ENCODE data around the gene USP7.
"Not testable (repeated sequence)": the region's sequence is repeated elsewhere in the genome, so short reads cannot be mapped to it uniquely, and the experiment has no call there.

USP7 gene

DNA sequence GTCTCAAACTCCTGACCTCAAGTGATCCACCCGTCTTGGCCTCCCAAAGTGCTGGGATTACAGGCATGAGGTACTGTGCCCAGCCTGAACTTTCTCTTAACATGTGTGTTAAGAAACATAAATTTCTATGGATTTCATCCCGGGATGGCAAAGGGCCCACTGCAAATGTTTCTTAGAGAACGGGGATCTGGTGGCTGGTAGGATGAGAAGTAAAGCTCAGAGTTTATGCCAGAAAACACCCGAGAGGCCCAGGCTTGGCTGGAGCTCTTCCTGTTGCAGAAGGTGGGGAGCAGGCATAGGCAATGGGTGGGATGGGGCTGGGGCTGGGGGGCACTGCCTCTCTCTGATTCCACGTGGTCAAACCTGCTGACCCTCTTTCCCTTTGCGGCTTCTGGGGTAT, 89.3 kb downstream of the USP7 start:
- no peak for DNase-seq

DNA sequence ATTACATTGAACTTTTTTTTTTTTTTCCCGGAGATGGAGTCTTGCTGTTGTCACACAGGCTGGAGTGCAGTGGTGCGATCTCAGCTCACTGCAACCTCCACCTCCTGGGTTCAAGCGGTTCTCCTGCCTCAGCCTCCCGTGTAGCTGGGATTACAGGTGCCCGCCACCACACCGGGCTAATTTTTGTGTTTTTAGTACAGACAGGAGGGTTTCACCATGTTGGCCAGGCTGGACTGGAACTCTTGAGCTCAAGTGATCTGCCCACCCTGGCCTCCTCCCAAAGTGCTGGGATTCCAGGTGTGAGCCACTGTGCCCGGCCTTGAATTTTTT, 89.9 kb downstream of the USP7 start:
- not testable (repeated sequence) for DNase-seq

DNA sequence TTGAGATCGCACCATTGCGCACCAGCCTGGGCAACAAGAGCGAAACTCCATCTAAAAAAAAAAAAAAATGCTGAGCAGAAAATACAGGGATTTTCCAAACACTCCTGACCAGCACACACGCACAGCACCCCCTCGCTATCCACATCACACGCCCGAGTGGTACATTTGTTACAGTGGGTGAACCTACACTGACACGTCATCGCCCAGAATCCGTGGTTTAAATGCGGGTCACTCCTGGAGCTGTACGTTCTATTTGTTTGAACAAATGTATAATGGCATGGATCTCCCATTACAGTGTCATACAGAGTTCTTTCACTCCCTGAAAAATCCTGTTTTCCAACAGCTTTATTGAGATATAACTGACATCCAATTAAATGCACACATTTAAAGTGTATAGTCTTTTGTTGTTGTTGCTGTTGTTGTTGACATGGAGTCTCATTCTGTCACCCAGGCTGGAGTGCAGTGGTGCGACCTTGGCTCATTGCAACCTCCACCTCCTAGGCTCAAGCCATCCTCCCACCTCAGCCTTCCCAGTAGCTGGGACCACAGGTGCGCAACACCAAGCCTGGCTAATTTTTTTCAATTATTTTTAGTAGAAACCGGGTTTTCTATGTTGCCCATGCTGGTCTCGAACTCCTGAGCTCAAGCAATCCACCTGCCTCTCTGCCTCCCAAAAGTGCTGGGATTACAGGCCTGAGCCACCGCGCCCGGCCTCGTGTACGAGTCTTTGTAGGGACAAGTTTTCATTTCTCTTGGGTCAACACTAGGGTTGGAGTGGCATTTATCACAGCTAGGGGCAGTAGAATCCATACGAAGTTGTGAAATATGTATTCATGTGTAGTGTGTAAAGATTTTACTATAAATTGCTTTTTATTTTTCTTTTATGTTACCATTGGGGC, 90.5 kb downstream of the USP7 start:
- no peak for DNase-seq

DNA sequence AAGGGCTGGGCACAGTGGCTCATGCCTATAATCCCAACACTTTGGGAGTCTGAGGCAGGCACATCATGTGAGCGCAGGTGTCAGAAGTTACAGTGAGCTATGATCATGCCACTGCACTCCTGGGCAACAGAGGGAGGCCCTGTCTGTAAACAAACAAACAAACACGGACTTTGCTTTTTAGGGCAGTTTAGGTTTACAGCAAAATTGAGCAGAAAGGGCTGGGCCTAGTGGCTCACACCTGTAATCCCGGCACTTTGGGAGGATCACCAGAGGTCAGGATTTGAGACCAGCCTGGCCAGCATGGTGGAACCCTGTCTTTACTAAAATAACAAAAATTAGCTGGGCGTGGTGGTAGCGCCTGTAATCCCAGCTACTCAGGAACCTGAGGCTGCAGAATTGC, 91.6 kb downstream of the USP7 start:
- no peak for DNase-seq

DNA sequence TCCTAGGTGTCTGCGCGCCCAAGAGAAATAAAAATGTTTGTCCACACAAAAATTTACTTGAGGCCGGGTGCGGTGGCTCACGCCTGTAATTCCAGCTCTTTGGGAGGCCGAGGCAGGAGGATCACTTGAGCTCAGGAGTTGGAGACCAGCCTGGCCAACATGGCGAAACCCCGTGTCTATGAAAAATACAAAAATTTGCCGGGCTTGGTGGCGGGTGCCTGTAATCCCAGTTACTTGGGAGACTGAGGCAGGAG, 93.8 kb downstream of the USP7 start:
- DNase-seq, result not testable (repeated sequence)

DNA sequence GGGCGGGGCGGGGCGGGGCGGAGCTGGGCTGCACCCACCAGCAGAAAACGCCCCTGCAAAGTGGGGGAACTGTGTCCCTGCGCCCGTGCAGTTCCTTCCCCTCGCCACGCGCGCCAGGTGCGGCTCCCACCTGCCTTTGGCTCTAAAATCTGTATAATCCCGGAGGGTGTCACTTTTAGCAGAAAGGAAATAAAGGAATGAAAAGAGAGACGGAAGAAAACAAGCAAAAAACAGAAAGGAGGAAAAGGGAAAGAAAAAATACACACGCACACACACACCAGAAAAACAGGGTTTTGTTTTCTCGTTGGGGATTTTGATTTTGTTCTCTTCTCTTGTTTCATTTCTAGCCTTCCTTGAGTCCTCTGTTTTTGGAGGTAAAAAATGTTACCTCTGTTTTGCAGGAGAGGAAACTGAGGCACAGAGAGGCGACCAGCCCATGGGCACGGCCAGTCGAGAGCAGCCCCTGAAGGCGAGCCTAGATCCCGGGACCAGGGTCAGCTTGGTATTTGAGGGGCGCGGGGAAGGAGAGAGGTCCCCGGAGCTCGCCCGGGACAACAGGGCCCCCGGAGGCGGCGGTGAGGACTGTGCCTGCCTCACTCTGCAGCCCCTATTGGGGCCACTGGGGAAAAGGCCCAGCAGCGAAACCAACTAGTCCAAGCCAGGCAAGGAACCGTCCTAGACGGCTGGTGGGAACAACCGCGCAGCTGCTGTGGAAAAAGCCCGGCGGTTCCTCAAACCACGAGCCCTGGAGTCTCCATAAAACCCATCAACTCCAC, 94.3 kb downstream of the USP7 start:
- DNase-seq, result no peak

DNA sequence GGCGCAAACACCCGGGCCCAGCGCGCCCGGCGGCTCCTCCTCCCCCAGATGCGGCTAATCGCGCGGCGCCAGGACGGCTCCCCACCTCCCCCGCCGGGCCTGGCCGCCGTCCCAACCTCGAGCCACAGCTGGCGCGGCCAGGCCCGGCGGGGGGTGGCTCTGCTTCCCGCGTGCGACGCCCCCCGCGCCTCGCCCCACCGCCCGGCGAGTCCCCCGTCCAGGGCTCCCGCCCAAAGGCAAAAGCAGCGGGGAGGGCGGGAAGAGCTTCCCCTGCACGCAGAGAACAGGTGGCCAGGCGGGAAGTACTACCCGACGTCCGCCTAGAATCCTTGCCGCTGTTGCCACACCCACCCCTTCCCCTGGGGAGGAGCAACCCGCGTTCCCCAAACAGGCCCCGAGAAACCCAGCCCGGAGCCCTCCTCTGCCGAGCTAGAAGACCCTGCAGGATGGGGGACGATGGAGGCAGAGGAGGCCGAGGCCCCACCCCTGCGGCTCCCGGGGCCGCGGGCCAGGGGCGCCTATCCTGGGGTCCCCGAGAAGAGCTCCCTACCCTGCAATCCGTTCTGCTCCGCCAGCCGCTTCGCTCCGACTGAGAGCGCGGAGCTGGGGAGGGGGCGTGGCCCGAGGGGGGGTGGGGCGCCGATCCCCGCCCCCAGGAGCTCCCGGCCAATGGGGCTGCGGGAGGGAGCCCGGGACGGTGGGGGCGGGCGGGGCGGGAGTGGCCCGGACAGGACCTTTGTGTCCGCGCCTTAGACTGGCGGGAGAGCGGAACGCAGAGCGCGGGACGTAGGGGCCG, 95.1 kb downstream of the USP7 start, which contains the start of gene CARHSP1:
TSS of gene CARHSP1 (minus strand) at position 591 of the 796 bp plus-strand sequence. CDS start 9,678 bp downstream, outside the sequence.
- DNase-seq, result peak; percentile 83

DNA sequence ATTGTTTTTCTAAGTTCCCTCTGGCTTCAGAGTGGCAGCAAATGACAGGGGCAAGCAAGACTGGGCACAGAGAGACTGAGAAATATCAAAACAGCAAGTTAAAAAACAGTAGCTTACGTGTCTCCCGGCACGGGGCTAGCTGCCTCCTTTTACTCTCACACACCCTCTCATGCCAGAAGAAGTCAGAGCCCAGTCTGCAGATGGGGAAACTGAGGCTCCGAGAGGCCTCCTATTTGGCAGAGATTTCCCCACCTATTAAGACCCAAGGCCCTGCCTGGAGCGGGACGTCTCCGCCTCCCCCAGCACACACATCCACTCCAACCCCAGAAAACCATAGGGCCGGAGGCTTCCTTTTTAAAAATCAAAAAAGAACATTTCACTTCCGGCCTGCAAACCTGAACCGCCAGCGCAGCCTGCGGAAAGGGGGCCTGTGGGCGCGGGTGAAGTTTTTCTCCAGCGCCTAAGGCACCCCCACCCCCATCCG, 95.7 kb downstream of the USP7 start:
- DNase-seq, result no peak

DNA sequence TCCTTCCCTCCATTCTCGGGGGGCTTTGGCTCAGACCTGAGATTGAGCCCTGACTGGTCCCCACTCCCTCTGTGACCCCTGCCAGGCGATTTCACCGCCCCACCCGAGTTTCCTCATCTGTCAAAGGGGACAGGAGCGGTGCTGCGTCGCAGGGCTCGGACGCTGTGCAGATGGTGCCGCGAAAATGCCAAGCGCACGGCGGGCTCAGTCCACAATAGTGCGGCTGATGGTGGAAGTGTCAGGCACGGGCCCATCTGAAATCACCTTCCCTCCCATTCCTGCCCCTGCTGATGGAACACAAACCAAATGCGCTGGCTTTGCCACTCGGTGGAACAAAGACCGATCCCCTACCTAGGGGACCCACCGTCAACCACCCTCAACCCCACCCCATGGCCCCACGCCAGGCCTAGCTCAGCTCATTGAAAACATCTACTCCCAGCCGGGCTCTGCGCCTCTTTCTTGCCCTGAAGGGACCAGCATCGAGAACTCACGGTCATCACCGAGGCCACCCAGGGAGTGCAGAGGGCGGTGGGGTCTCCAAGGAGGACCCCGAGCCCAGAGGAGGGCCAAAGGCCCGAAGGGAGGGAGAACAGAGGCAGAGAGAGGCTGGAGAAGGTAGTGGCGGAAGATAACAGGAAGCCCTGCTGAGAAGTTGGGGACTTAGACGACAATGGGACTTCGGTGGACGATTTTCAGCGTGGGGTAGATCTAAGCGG, 96.3 kb downstream of the USP7 start:
- no peak for DNase-seq

DNA sequence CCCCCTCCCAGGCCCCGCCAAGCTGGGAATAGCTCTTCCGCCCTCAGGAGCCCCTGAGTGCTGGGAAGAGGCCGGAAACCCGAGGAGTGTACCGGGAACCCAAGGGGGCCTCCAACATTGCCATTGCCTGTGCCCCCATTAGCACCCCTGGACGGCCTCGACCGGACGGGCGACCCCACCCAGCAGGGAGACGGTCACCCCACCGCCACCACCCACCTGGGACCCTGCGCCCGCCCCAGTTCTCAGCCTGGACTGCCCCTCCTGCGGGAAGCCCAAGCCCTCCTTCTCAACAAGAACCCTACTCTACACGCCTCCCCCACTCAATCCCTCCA, 96.9 kb downstream of the USP7 start:
- no peak for DNase-seq

DNA sequence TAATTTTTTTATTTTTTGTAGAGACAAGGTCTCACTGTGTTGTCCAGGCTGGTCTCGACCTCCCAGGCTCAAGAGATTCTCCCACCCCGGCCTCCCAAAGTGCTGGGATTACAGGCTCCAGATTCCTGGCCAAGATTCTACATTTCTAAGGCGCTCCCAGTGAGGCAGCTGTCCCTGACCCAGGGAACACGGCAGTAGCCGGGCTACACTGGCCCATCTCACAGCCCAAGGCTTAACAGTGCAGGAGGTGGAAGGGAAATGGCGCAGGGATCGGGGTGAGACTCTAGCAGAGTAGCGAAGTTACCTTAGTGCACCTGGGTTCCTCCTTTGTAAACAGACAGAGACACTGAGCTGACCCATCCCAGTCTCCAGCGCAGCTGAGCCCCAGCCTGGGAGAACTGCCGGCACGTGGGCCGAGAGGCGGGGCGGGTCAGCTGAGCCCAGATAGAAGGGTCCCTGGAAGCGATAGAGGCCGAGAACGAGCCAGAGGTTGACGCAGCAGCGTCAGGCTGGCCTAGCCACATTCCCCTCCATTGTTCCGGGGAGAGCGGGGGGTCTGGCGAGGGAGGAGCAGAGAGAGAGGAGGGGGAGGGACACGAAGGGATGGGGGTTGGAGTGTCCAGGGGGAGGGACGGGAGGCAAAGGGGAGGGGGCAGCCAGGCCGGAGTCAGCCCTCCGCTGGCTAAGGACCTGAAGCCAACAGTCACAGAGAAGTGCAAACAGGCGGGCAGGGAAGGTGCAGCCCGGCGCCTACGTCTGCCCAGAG, 97.4 kb downstream of the USP7 start:
- DNase-seq, result no peak

DNA sequence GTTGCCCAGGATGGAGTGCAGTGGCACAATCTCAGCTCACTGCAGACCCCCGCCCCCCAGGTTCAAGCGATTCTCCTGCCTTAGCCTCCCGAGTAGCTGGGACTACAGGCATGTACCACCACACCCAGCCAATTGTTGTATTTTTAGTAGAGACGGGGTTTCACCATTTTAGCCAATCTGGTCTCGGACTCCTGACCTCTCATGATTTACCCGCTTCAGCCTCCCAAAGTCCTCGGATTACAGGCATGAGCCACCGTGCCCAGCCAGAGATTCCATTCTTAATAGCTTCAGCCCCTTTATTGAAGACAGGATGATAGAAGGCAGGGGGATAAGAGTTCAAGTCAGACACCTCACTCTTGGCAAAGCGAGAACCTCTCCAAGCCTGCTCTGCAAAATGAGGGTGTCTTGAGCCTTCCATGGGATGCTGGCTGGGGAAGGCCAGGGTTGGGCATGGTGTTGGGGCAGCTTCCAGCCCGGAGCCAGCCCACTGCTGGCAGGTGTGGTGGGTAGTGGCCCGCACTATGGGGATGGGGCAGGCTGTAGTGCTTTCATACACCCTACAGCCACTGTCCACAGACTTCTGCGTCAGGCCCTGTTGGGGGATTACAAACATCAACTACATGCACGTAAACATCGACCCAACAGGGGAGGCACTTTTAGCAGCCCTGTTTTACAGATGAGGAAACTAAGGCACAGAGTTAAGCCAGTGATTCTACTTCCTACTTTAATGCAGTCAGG, 98.4 kb downstream of the USP7 start:
- no peak for DNase-seq

DNA sequence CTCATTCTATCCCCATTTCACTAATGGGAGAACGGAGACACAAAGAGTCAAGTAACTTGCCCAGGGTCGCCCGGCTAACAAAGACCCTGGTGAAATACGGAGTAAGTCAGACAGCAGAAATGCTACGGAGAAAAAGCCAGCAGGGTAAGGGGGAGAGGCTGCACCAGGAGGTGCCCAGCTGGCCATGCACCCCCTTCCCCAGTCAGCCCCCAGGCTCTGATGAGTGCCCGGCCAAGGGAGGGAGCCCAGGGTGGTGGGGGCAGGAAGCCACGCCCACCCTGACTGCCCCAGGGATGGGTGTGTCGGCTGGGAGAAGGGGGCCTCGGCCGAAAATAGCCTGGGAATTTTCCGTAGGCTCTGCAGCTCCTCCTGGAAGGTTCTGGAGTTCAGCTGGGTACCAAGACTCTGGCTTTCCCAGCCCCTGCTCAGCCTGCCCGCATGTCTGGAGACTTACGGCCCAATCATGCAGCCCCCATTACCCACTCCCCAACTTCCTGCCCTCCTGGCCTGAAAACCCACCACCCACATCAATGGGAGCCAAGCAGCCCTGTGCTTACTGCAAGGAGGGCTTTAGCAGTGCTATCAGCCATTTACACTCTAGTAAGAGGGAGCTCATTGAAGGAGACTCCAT, 99.1 kb downstream of the USP7 start:
- no peak for DNase-seq

DNA sequence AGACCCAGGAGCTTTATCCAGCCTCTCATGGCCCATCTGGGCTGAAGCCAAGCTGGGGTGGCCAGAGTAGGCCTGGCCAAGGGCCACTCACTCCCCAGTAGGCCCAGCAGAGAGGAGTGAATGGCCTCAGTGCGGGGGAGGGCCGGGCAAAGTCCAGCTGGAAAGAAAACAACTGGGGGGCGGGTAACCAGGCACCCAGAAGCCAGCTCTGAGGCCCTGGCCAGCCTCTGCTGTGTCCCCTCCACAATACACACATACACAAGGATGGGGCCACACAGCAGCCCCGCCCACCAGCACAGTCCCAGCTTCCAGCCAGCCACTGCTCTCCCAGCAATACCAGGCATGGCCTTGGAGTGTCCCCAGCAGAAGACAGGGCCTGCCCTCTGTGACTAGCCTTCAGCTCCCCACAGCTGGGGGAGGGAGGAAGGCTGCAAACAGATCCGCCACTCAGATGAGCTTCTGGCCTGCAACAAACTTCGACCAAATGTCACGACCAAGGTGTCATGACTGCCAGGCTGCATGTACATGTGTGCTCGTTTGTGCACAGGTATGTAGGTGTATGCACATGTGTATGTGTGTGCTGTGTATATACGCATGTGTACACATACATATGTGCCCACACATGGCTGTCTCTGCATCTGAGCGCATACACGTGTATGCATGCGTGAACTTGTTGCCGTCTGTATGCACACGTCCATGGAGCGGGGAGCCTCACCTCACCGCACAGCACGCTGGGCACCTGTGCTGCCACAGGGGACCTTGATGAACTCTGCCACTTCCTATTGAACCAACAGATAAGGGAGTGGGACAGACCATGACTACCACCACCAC, 99.9 kb downstream of the USP7 start:
- DNase-seq, result no peak

DNA sequence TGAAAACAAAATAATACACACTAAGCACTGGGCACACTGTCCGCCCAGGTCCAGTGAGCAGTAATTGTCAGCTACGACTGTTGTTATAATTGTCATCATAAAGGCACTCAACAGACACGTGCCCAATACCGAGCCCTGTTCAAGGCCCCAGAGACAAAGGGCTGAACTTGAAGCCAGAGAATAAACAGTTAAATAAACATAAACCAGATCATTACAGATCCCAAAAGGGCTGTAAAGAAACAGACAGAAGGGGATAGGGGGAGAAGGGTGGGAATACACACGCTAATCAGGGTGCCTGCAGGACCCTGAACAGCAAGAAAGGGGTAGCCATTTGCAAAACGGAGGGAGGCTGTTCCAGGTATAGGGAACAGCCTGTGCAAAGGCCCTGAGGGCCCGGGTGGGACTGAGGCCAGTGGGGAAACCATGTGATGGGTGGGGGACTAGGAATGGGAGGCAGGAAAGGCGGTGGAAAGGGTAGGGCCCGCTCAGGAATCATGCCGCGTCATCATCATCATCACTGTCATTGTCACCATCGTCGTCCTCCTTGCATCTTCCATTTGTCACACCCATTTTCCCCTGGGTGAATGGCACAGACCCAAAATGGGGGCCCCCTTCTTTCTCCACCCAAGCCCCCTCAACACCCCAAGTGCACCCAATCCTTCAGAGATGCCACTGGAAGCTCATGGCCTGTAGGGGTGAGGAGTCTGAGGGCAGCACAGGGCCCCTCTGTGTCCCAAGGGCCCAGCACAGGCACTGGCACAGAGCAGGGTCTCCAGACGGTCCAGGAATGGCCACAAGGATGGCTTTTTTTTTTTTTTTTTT, 101.2 kb downstream of the USP7 start:
- DNase-seq, result no peak

DNA sequence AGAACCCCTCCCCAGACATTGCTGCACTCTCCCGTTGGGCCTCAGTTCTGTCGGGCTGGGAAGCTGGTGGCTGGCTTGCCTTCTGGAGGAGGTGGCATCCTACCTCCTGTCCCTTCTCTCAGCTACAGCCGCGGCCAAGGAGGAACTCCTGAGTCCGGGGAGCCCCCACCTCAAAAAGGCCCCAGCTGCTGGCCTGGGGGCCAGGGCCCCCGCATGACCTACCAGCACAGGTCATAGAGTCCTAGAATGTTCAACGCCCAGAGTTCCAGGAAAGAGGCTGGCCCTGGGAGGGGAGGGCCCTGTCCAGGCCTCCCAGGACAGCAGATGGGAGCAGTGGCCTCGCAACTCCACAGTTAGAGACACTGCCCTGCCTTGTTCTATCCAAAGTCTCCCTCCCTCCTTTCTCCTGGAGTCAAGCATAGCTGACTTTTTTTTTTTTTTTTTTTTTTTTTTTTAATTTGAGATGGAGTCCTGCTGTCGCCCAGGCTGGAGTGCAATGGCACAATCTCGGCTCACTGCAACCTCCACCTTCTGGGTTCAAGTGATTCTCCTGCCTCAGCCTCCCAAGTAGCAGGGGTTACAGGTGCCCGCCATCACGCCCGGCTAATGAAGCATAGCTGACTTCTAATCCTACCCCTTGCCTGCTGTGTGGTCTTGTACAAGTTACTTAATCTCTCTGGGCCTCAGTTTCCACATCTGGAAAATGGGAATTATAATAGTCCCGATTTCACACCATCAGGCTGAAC, 102.0 kb downstream of the USP7 start:
- DNase-seq, result no peak

DNA sequence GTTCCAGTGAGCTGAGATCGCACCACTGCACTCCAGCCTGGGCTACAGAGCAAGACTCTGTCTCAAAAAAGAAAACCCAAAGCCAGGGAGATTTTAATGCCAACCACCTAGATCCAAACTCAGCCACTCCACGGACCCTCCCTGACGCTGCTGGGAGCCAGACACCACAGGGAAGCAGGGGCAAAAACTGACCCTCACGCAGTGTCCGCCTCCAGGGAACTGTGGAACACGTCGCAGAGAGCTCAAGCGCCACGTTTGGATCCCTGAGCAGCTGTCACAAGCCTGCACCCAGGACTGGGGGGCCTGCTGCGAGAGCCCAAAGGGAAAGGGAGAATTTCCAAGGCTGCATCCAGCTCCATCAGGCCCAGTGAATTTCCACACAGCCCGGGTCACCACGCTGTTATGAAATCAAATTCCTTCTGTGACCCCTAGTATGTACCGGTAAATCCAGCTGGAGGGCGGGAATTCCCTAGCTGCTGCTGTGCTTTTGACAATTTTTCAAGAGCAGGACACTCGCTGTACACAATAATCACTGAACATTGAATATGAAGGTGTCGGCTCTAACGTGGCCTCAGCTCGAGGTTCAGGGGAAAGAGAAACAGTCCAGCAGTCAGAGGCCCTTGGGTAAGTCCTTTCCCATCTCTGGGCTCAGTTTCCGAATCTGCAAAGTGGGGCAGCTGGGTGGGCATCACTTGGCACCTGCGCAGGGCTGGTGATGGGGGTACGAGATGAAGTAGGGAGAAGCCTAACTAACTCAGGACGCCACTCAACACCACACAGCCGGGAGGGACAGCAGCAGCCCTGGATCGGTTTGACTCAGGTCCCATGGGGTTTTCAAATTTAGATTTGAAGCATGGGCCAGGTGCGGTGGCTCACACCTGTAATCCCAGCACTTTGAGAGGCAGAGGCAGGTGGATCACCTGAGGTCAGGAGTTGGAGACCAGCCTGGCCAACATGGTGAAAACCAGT, 103.5 kb downstream of the USP7 start:
- no peak for DNase-seq
